HepG2 (cell line): ENCODE measurements around the gene ASL. TPM values are rescaled to one million over a fixed set of nuclear protein-coding genes. Genes with fewer than 3 reads are reported as not detected.
A peak's percentile ranks its signal among the peaks of the same experiment; 100 is the strongest.

Experiments
- ARID4A ChIP-seq: sonication (generic); formaldehyde crosslinking; IDR thresholded peaks from 2 replicates; pipeline ENCODE4 v1.5.0; 2020; ENCODE audit warnings: mild to moderate bottlenecking, missing genetic modification reagents, borderline replicate concordance
- CSRNP2 ChIP-seq: sonication (generic); formaldehyde crosslinking; conservative IDR thresholded peaks from 2 replicates; pipeline ENCODE4 v1.8.0; 2022; ENCODE audit warnings: low read depth, missing genetic modification reagents
- FOSL2 ChIP-seq: sonication (generic); formaldehyde crosslinking; IDR thresholded peaks from 2 replicates; pipeline ENCODE4 v1.4.0; 2020; ENCODE audit warnings: missing genetic modification reagents
- FOXM1 ChIP-seq: sonication (generic); formaldehyde crosslinking; IDR thresholded peaks from 2 replicates; pipeline ENCODE4 v1.5.0; 2020; ENCODE audit warnings: missing genetic modification reagents
- KLF13 ChIP-seq: sonication (generic); formaldehyde crosslinking; IDR thresholded peaks from 2 replicates; pipeline ENCODE4 v1.4.0; 2020; ENCODE audit warnings: mild to moderate bottlenecking, missing genetic modification reagents
- MIER3 ChIP-seq: IDR thresholded peaks from 2 replicates; pipeline ENCODE4 v1.6.1; 2016; ENCODE audit warnings: missing compliant biosample characterization, borderline replicate concordance
- PATZ1 ChIP-seq: sonication (generic); formaldehyde crosslinking; IDR thresholded peaks from 2 replicates; pipeline ENCODE4 v1.4.0; 2020; ENCODE audit warnings: missing genetic modification reagents
- SAP130 ChIP-seq: IDR thresholded peaks from 2 replicates; pipeline ENCODE4 v1.6.1; 2016; ENCODE audit warnings: low read depth
- TAF15 ChIP-seq: fragments of 200-400 bp; formaldehyde crosslinking; IDR thresholded peaks from one replicate; pipeline ENCODE4 v1.6.1; 2018; ENCODE audit warnings: mild to moderate bottlenecking, low read depth, low read length; ENCODE audit not compliant: poor library complexity, severe bottlenecking
- U2AF2 ChIP-seq: fragments of 200-400 bp; formaldehyde crosslinking; IDR thresholded peaks from 2 replicates; pipeline ENCODE4 v1.6.1; 2017; ENCODE audit warnings: low read depth, mild to moderate bottlenecking, low read length
- ZBTB7B ChIP-seq: sonication (generic); formaldehyde crosslinking; IDR thresholded peaks from 2 replicates; pipeline ENCODE4 v1.4.0; 2020; ENCODE audit warnings: missing genetic modification reagents
- ZC3H13 ChIP-seq: sonication (generic); formaldehyde crosslinking; IDR thresholded peaks from 2 replicates; pipeline ENCODE4 v1.8.1; 2023; ENCODE audit warnings: mild to moderate bottlenecking, missing genetic modification reagents, moderate library complexity
- ZIK1 ChIP-seq: sonication (generic); formaldehyde crosslinking; IDR thresholded peaks from 2 replicates; pipeline ENCODE4 v1.5.0; 2020; ENCODE audit warnings: mild to moderate bottlenecking, low read depth, missing genetic modification reagents, borderline replicate concordance
- ZNF180 ChIP-seq: sonication (generic); formaldehyde crosslinking; IDR thresholded peaks from 2 replicates; pipeline ENCODE4 v1.4.0; 2020; ENCODE audit warnings: low read depth, missing genetic modification reagents, borderline replicate concordance
- ZNF256 ChIP-seq: sonication (generic); formaldehyde crosslinking; conservative IDR thresholded peaks from 2 replicates; pipeline ENCODE4 v1.4.0; 2020; ENCODE audit warnings: missing genetic modification reagents
- ZNF331 ChIP-seq: sonication (generic); formaldehyde crosslinking; IDR thresholded peaks from 2 replicates; pipeline ENCODE4 v1.4.0; 2020; ENCODE audit warnings: missing genetic modification reagents
- ZNF468 ChIP-seq: sonication (generic); formaldehyde crosslinking; IDR thresholded peaks from 2 replicates; pipeline ENCODE4 v1.8.0; 2022; ENCODE audit warnings: mild to moderate bottlenecking, moderate library complexity, missing genetic modification reagents
- ZNF720 ChIP-seq: sonication (generic); formaldehyde crosslinking; IDR thresholded peaks from 2 replicates; pipeline ENCODE4 v1.4.0; 2020; ENCODE audit warnings: missing genetic modification reagents
- ZNF776 ChIP-seq: sonication (generic); formaldehyde crosslinking; IDR thresholded peaks from 2 replicates; pipeline ENCODE4 v1.4.0; 2020; ENCODE audit warnings: mild to moderate bottlenecking, missing genetic modification reagents
- polyA plus RNA-seq, 8 experiments: library from polyadenylated mRNA; depleted of rRNA in 3 of 8; stranded (reverse) in 7 of 8; unstranded in 1 of 8; fragments of >200 nt; fragmentation: Illumina TruSeq in 4 of 8; extraction: Trizol in 4 of 8; gene quantifications; 2 replicates each; pipeline versions ENCODE4 v1.2.1 to v1.2.3, GENCODE V29; 2011 to 2016; ENCODE audit warnings: low read depth in 4 of 8, missing spikeins in 1 of 8, mixed read lengths in 1 of 8; ENCODE audit not compliant: insufficient read depth in 1 of 8
- total RNA-seq, 5 experiments: library from RNA; depleted of rRNA; stranded (reverse); fragments of >200 nt; fragmentation: Illumina TruSeq; extraction: Trizol; gene quantifications; 2 replicates each; pipeline ENCODE4 v1.2.3, GENCODE V29; 2016; ENCODE audit warnings: low read depth in 1 of 5
- TF ChIP-seq, protein P1 (sequence below): fragments of 450-650 bp; IDR thresholded peaks from 2 replicates; pipeline ENCODE4 v1.6.1; 2017; ENCODE audit warnings: mild to moderate bottlenecking
- TF ChIP-seq, protein P2 (sequence below): IDR thresholded peaks from 2 replicates; pipeline ENCODE4 v1.6.1; 2012; ENCODE audit warnings: inconsistent platforms

The ASL gene
- total and polyA plus RNA-seq, 2 of the 13 experiments (the other 11 are each of a cell fraction or from before 2014, with no cell fraction given) = 71.4 to 96.5 TPM

GRCh38 chr7:66050990-66051448 is 24.6 kb upstream of the ASL start (continued):
- TF ChIP-seq CSRNP2 (CRISPR knock-in tag) = no peak
- no peak for TF ChIP-seq ZNF776 (CRISPR knock-in tag)
- TF ChIP-seq, protein P1, sequence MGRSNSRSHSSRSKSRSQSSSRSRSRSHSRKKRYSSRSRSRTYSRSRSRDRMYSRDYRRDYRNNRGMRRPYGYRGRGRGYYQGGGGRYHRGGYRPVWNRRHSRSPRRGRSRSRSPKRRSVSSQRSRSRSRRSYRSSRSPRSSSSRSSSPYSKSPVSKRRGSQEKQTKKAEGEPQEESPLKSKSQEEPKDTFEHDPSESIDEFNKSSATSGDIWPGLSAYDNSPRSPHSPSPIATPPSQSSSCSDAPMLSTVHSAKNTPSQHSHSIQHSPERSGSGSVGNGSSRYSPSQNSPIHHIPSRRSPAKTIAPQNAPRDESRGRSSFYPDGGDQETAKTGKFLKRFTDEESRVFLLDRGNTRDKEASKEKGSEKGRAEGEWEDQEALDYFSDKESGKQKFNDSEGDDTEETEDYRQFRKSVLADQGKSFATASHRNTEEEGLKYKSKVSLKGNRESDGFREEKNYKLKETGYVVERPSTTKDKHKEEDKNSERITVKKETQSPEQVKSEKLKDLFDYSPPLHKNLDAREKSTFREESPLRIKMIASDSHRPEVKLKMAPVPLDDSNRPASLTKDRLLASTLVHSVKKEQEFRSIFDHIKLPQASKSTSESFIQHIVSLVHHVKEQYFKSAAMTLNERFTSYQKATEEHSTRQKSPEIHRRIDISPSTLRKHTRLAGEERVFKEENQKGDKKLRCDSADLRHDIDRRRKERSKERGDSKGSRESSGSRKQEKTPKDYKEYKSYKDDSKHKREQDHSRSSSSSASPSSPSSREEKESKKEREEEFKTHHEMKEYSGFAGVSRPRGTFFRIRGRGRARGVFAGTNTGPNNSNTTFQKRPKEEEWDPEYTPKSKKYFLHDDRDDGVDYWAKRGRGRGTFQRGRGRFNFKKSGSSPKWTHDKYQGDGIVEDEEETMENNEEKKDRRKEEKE = no peak
- TF ChIP-seq ZNF180 = no peak
- TF ChIP-seq SAP130 (CRISPR knock-in tag) = 0 out of 2 replicates have a peak, but pooled peaks have one; percentile 16
- no peak for TF ChIP-seq TAF15
- no peak for TF ChIP-seq ZIK1 (CRISPR knock-in tag)
- peak; percentile 51; the same call in 1 of the 2 replicates for TF ChIP-seq PATZ1
- peak; percentile 70 for TF ChIP-seq FOSL2
- no peak for TF ChIP-seq KLF13 (CRISPR knock-in tag)
- TF ChIP-seq ZNF468 = no peak
- TF ChIP-seq ZC3H13 (CRISPR knock-in tag) = no peak
- no peak for TF ChIP-seq FOXM1
- 0 out of 2 replicates have a peak, but pooled peaks have one; percentile 18 for TF ChIP-seq ZNF331 (CRISPR knock-in tag)
- no peak for TF ChIP-seq ZBTB7B (CRISPR knock-in tag)
- TF ChIP-seq ZNF256 (CRISPR knock-in tag) = no peak
- no peak for TF ChIP-seq ARID4A (CRISPR knock-in tag)
- TF ChIP-seq ZNF720 (CRISPR knock-in tag) = no peak
- TF ChIP-seq U2AF2 = no peak
- TF ChIP-seq, protein P2, sequence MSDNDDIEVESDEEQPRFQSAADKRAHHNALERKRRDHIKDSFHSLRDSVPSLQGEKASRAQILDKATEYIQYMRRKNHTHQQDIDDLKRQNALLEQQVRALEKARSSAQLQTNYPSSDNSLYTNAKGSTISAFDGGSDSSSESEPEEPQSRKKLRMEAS = peak; percentile 42; the same call in 1 of the 2 replicates
- TF ChIP-seq MIER3 (CRISPR knock-in tag) = peak; percentile 38; the same call in 1 of the 2 replicates
